SK-N-SH (cell line): ENCODE results near the gene KNL1. TPM values are rescaled to one million over a fixed set of nuclear protein-coding genes. Genes with fewer than 3 reads are reported as not detected.

Source experiments
- CTCF ChIA-PET: fragments of 300-600, 350-600 bp; formaldehyde crosslinking; extraction: SDS; loops from one replicate; lab custom pipeline; 2021; lab: Yijun Ruan, JAX
- POLR2A ChIA-PET: fragments of 350-600 bp; sonication (Branson Sonifier 250); formaldehyde crosslinking; extraction: SDS; loops from one replicate; lab custom pipeline; 2020; ENCODE audit warnings: antibody characterized with exemption, inconsistent platforms; lab: Yijun Ruan, JAX
- DNase-seq: peaks from one replicate; pipeline ENCODE4 v3.0.0; 2012
- H2AFZ ChIP-seq: fragments of 200-600 bp; sonication (generic); 2 replicates; pipeline ENCODE4 v1.8.1; 2016; ENCODE audit warnings: antibody characterized with exemption, mild to moderate bottlenecking, low read depth
- H3F3A ChIP-seq: fragments of 200-600 bp; sonication (generic); replicated peaks from 2 replicates; pipeline ENCODE3; 2016; ENCODE audit warnings: antibody characterized with exemption, mild to moderate bottlenecking; ENCODE audit not compliant: insufficient read depth
- H3K27ac ChIP-seq, 2 experiments: fragments of 200-500 bp in 1 of 2; fragments of 200-600 bp in 1 of 2; sonication (Bioruptor generic) in 1 of 2; sonication (generic), shearing (Covaris generic) in 1 of 2; 2 replicates each; pipeline versions ENCODE4 v1.5.1 to v1.6.1; 2014 to 2016; ENCODE audit warnings: low read depth in 2 of 2, inconsistent platforms in 1 of 2, low read length in 1 of 2, mild to moderate bottlenecking in 1 of 2, mixed read lengths in 1 of 2
- H3K27me3 ChIP-seq: fragments of 200-600 bp; sonication (generic), shearing (Covaris generic); 2 replicates; pipeline ENCODE4 v1.6.1; 2016; ENCODE audit warnings: mixed run types; ENCODE audit not compliant: insufficient read depth
- H3K36me3 ChIP-seq, 2 experiments: fragments of 200-500 bp in 1 of 2; fragments of 200-600 bp in 1 of 2; sonication (Bioruptor generic) in 1 of 2; sonication (generic) in 1 of 2; replicated peaks in 1 of 2; 2 replicates each; pipeline versions ENCODE3 to v1.5.1; 2014 to 2016; ENCODE audit warnings: low read length in 1 of 2, mild to moderate bottlenecking in 1 of 2; ENCODE audit not compliant: insufficient read depth in 2 of 2, control insufficient read depth in 1 of 2
- H3K4me1 ChIP-seq, 2 experiments: fragments of 200-500 bp in 1 of 2; fragments of 200-600 bp in 1 of 2; sonication (Bioruptor generic) in 1 of 2; sonication (generic), shearing (Covaris generic) in 1 of 2; 2 replicates each; pipeline versions ENCODE4 v1.5.1 to v1.6.1; 2014 to 2016; ENCODE audit warnings: low read depth in 1 of 2, low read length in 1 of 2, mixed run types in 1 of 2; ENCODE audit not compliant: insufficient read depth in 2 of 2, control insufficient read depth in 1 of 2
- H3K4me2 ChIP-seq: fragments of 200-600 bp; sonication (generic), shearing (Covaris generic); 2 replicates; pipeline ENCODE4 v1.6.1; 2017; ENCODE audit warnings: mixed run types
- H3K4me3 ChIP-seq, 2 experiments: fragments of 200-500 bp in 1 of 2; fragments of 200-600 bp in 1 of 2; sonication (Bioruptor generic) in 1 of 2; sonication (generic), shearing (Covaris generic) in 1 of 2; 2 replicates each; pipeline versions ENCODE4 v1.5.1 to v1.8.1; 2014 to 2016; ENCODE audit warnings: low read depth in 2 of 2, inconsistent platforms in 1 of 2, low read length in 1 of 2, mild to moderate bottlenecking in 1 of 2, mixed read lengths in 1 of 2, moderate library complexity in 1 of 2
- H3K79me2 ChIP-seq: fragments of 200-600 bp; sonication (generic); 2 replicates; pipeline ENCODE4 v1.8.1; 2017; ENCODE audit warnings: mild to moderate bottlenecking; ENCODE audit not compliant: insufficient read depth
- H3K9ac ChIP-seq: fragments of 200-600 bp; sonication (generic); 2 replicates; pipeline ENCODE4 v1.6.1; 2017; ENCODE audit warnings: mixed run types
- H3K9me2 ChIP-seq: fragments of 200-600 bp; sonication (generic); 2 replicates; pipeline ENCODE4 v1.6.1; 2017; ENCODE audit warnings: mixed run types
- H3K9me3 ChIP-seq: fragments of 200-600 bp; sonication (generic); 2 replicates; pipeline ENCODE4 v1.6.1; 2017; ENCODE audit warnings: mixed run types, mild to moderate bottlenecking, moderate library complexity
- H4K20me1 ChIP-seq: fragments of 200-600 bp; sonication (generic); 2 replicates; pipeline ENCODE4 v1.6.1; 2017; ENCODE audit warnings: mild to moderate bottlenecking, mixed run types; ENCODE audit not compliant: insufficient read depth
- CHD2 ChIP-seq: fragments of 150-350 bp; IDR thresholded peaks from 2 replicates; pipeline ENCODE4 v1.6.1; 2018; ENCODE audit warnings: low read length; ENCODE audit not compliant: partially characterized antibody
- CTCF ChIP-seq: fragments of 200-600 bp; sonication (generic); IDR thresholded peaks from 2 replicates; pipeline ENCODE4 v1.6.1; 2017; ENCODE audit warnings: antibody characterized with exemption, mild to moderate bottlenecking, moderate library complexity
- FOSL2 ChIP-seq: IDR thresholded peaks from 2 replicates; pipeline ENCODE4 v1.4.0; 2012; ENCODE audit warnings: low read depth, mild to moderate bottlenecking, moderate library complexity, borderline replicate concordance
- FOXJ3 ChIP-seq: sonication (generic); formaldehyde crosslinking; IDR thresholded peaks from 2 replicates; pipeline ENCODE4 v1.5.1; 2020; ENCODE audit warnings: mild to moderate bottlenecking, missing genetic modification reagents
- GATA2 ChIP-seq: sonication (generic); formaldehyde crosslinking; IDR thresholded peaks from 2 replicates; pipeline ENCODE4 v1.5.0; 2020; ENCODE audit warnings: mild to moderate bottlenecking, missing genetic modification reagents
- IRF3 ChIP-seq: fragments of 150-350 bp; IDR thresholded peaks from 2 replicates; pipeline ENCODE4 v1.6.1; 2016; ENCODE audit warnings: mild to moderate bottlenecking, low read depth, low read length
- MEF2A ChIP-seq: IDR thresholded peaks from 2 replicates; pipeline ENCODE4 v1.4.0; 2012; ENCODE audit warnings: low read depth, borderline replicate concordance
- POLR2AphosphoS5 ChIP-seq: IDR thresholded peaks from 2 replicates; pipeline ENCODE4 v1.6.1; 2012; ENCODE audit warnings: low read depth, low read length
- RAD21 ChIP-seq: IDR thresholded peaks from 2 replicates; pipeline ENCODE4 v1.6.1; 2012; ENCODE audit warnings: mild to moderate bottlenecking, low read length
- RCOR1 ChIP-seq: fragments of 150-350 bp; IDR thresholded peaks from 2 replicates; pipeline ENCODE4 v1.6.1; 2017; ENCODE audit warnings: antibody characterized with exemption, low read length
- RFX5 ChIP-seq: IDR thresholded peaks from 2 replicates; pipeline ENCODE4 v1.6.1; 2012; ENCODE audit warnings: mild to moderate bottlenecking, improper control_type of control experiment, low read length
- RXRA ChIP-seq: IDR thresholded peaks from 2 replicates; pipeline ENCODE4 v1.4.0; 2012; ENCODE audit warnings: low read depth, mild to moderate bottlenecking, borderline replicate concordance
- SIN3A ChIP-seq: IDR thresholded peaks from 2 replicates; pipeline ENCODE4 v1.6.1; 2012; ENCODE audit warnings: low read depth, mild to moderate bottlenecking, low read length, moderate library complexity, borderline replicate concordance
- SMC3 ChIP-seq: IDR thresholded peaks from 2 replicates; pipeline ENCODE4 v1.6.1; 2012; ENCODE audit warnings: low read depth, low read length, improper control_type of control experiment
- TAF1 ChIP-seq: IDR thresholded peaks from 2 replicates; pipeline ENCODE4 v1.6.1; 2012; ENCODE audit warnings: low read depth, mild to moderate bottlenecking, low read length, moderate library complexity, borderline replicate concordance
- TCF12 ChIP-seq: IDR thresholded peaks from 2 replicates; pipeline ENCODE4 v1.4.0; 2012
- TEAD4 ChIP-seq: IDR thresholded peaks from 2 replicates; pipeline ENCODE4 v1.4.0; 2012; ENCODE audit warnings: mild to moderate bottlenecking, borderline replicate concordance; ENCODE audit not compliant: insufficient read depth
- WGBS: methylation state at CpG from one replicate; pipeline ENCODE4 v1.1.6; 2017; ENCODE audit warnings: low lambda C conversion rate; 5-methylcytosine and 5-hydroxymethylcytosine counted together
- polyA plus RNA-seq, 3 experiments: library from polyadenylated mRNA; depleted of rRNA; stranded (reverse); fragments of >200 nt; gene quantifications; 2 replicates each; pipeline ENCODE4 v1.2.3, GENCODE V29; 2012
- TF ChIP-seq, protein P1 (sequence below): IDR thresholded peaks from 2 replicates; pipeline ENCODE4 v1.4.0; 2012; ENCODE audit warnings: low read depth, borderline replicate concordance
- TF ChIP-seq, protein P2 (sequence below): IDR thresholded peaks from 2 replicates; pipeline ENCODE4 v1.6.1; 2012; ENCODE audit warnings: mild to moderate bottlenecking, low read depth, low read length, moderate library complexity

KNL1 gene
- polyA plus RNA-seq, 1 of the 3 experiments (the other 2 are of a cell fraction) = 1.6 TPM

DNA sequence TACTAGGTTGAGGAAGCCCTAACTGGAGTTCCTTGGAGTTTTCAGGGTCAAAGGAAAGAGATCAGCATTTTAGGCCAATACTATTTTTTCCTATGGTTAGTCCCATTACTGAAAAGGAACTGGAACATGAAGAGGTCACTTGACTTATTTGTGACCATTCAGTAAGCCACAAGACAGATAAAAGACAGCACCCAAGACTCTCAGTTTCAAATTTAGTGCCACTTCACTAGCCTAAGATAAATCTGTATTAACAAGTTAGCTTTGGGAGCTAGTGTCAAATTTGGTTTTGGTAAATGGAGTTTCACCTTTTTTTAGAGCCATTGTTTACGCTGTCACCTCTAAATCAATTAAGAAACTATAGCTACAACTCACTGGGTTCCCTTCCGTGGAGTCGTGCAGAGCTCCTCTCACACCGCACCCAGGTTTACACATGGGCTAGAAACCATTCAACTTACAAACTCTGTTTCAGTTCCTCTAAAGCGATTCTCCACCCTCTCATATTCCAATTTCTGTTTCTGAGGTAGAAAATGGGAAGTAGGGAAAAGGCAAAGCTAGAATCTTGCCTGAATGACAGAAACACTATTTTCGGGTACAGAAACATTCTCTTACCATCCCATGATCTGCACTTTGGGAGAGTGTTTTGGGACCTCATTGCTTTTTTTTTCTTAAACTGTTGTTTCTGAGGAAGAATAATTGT is 43.6 kb upstream of the KNL1 start:
- Histone ChIP-seq H3K9ac (no peak overlapping the region), H3K79me2 (no peaks in the 10 kb centered on the region), H3K4me1 (no peaks in the 10 kb centered on the region), H3K36me3 (peaks cover 8 to 26% of the 10 kb centered on the region in 2 experiments), H3F3A (no peaks in the 10 kb centered on the region), H3K27ac (no peak overlapping the region), H3K4me3 (no peak overlapping the region), H3K27me3 (no peaks in the 10 kb centered on the region), H4K20me1 (no peaks in the 10 kb centered on the region), H3K9me3 (no peaks in the 10 kb centered on the region), H2AFZ (no peak overlapping the region), H3K9me2 (no peaks in the 10 kb centered on the region), H3K4me2 (no peak overlapping the region)
- ChIA-PET POLR2A (no interaction called here), CTCF (interaction anchor here (0.9 kb wide), 1 partner anchor 32 kb away, joined by 3 read pairs; no protein-coding TSS in a partner anchor)
- DNase-seq = no peak
- TF ChIP-seq POLR2AphosphoS5 (no peak), SIN3A (no peak), CTCF (no peak), FOXJ3 (no peak), MEF2A (no peak), SMC3 (no peak), RAD21 (no peak), RFX5 (no peak), FOSL2 (no peak), TCF12 (no peak), TAF1 (no peak), IRF3 (no peak), RXRA (no peak), CHD2 (no peak), TEAD4 (no peak), GATA2 (CRISPR knock-in tag) (no peak), RCOR1 (no peak)
- TF ChIP-seq, protein P1, sequence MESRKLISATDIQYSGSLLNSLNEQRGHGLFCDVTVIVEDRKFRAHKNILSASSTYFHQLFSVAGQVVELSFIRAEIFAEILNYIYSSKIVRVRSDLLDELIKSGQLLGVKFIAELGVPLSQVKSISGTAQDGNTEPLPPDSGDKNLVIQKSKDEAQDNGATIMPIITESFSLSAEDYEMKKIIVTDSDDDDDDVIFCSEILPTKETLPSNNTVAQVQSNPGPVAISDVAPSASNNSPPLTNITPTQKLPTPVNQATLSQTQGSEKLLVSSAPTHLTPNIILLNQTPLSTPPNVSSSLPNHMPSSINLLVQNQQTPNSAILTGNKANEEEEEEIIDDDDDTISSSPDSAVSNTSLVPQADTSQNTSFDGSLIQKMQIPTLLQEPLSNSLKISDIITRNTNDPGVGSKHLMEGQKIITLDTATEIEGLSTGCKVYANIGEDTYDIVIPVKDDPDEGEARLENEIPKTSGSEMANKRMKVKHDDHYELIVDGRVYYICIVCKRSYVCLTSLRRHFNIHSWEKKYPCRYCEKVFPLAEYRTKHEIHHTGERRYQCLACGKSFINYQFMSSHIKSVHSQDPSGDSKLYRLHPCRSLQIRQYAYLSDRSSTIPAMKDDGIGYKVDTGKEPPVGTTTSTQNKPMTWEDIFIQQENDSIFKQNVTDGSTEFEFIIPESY = no peak
- TF ChIP-seq, protein P2, sequence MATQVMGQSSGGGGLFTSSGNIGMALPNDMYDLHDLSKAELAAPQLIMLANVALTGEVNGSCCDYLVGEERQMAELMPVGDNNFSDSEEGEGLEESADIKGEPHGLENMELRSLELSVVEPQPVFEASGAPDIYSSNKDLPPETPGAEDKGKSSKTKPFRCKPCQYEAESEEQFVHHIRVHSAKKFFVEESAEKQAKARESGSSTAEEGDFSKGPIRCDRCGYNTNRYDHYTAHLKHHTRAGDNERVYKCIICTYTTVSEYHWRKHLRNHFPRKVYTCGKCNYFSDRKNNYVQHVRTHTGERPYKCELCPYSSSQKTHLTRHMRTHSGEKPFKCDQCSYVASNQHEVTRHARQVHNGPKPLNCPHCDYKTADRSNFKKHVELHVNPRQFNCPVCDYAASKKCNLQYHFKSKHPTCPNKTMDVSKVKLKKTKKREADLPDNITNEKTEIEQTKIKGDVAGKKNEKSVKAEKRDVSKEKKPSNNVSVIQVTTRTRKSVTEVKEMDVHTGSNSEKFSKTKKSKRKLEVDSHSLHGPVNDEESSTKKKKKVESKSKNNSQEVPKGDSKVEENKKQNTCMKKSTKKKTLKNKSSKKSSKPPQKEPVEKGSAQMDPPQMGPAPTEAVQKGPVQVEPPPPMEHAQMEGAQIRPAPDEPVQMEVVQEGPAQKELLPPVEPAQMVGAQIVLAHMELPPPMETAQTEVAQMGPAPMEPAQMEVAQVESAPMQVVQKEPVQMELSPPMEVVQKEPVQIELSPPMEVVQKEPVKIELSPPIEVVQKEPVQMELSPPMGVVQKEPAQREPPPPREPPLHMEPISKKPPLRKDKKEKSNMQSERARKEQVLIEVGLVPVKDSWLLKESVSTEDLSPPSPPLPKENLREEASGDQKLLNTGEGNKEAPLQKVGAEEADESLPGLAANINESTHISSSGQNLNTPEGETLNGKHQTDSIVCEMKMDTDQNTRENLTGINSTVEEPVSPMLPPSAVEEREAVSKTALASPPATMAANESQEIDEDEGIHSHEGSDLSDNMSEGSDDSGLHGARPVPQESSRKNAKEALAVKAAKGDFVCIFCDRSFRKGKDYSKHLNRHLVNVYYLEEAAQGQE = no peak
- WGBS = 97% methylated on average over 6 of the region's 6 CpGs
